Activated naive CD4-positive, alpha-beta T cell treated with anti-CD3 and anti-CD28 coated beads, Interleukin-2, amount 50 U/mL, for 72 hours (primary cell): ENCODE measurements around the gene CCN5. TPM values are rescaled to one million over a fixed set of nuclear protein-coding genes. Genes with fewer than 3 reads are reported as not detected.
"Not testable (repeated sequence)": the region's sequence is repeated elsewhere in the genome, so short reads cannot be mapped to it uniquely, and the experiment has no call there.

Experiments used
- ATAC-seq, 2 donors: fragments of 150-1000 bp; cut with Tn5 transposase; 2 replicates each; pipeline ENCODE4 v1.10.0; 2021; ENCODE audit warnings: mild to moderate bottlenecking in 2 of 2, moderate library complexity in 2 of 2
- DNase-seq, 2 donors: peaks; one replicate each; pipeline ENCODE4 v3.0.0; 2021 to 2022; ENCODE audit warnings: low spot score in 2 of 2
- H3K27ac Mint-ChIP-seq, 2 donors: one replicate each; pipeline ENCODE4 v1.8.0; 2022; ENCODE audit warnings: mild to moderate bottlenecking in 2 of 2, mixed read lengths in 2 of 2
- H3K36me3 Mint-ChIP-seq, 2 donors: one replicate each; pipeline ENCODE4 v1.8.0; 2022; ENCODE audit warnings: mixed read lengths in 2 of 2
- H3K9me3 Mint-ChIP-seq, 2 donors: one replicate each; pipeline ENCODE4 v1.8.0; 2022; ENCODE audit warnings: mixed read lengths in 2 of 2
- total RNA-seq, 2 donors: library from RNA; stranded (reverse); gene quantifications; one replicate each; pipeline ENCODE4 v1.2.3, GENCODE V29; 2022

CCN5 gene
- total RNA-seq, 2 donors from 2014 or later, result not detected

GRCh38 chr20:44756956-44757355 is 41.8 kb downstream of the CCN5 start:
- ATAC-seq, result no peak
- Mint-ChIP-seq H3K36me3 (no peaks in the 10 kb centered on the region), H3K27ac (no peak overlapping the region), H3K9me3 (no peaks in the 10 kb centered on the region)
- DNase-seq, result no peak

DNA sequence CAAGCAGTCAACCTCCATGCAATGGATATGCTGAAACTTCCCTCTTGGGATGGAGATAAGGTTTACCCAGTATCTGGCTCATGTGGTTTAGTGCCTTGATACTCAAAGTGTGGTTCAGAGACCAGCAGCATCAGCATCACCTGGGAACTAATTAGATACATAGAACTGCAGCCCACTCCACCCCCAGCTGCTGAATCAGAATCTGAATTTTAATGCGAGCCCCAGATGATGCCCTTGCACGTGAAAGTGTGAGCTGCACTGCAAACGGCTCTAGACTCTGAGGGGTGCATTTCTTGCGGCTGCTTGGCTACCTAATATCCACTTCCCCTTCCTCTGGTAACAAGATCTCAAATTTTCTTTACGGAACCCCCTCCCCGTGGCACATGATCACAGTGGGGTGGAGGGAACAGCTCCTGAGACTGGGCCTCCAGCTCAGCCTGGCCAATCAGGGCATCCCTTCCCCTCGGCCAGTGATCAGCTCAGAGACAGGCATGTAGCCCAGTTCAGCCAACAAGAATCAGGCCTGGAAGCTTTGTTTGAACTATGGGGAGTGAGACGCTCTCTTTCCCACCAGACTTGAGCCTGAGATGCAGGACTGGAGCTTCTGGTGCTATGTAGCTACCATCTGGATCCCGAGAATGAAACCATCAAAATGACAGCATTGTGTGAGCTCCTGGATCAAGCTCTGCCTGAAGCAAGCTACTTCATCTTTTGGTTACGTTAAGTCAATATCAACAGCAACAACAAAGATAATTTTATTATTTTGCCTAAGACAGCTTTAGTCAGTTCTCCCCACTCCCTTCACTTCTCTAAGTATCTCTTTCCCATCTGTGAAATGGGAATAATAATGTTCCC is 43.3 kb downstream of the CCN5 start:
- no peaks in the 10 kb centered on the region for H3K36me3 Mint-ChIP-seq
- no peak overlapping the region for H3K27ac Mint-ChIP-seq
- ATAC-seq (no peak), DNase-seq (no peak)
- no peaks in the 10 kb centered on the region for H3K9me3 Mint-ChIP-seq

- Mint-ChIP-seq H3K9me3 (no peaks in the 10 kb centered on the region), H3K36me3 (no peaks in the 10 kb centered on the region), H3K27ac (no peak overlapping the region)
- no peak for ATAC-seq
- DNase-seq, result no peak
These were observed 44.4 kb downstream of the CCN5 start for GRCh38 chr20:44759595-44759994.

GRCh38 chr20:44761423-44761822 is 46.3 kb downstream of the CCN5 start:
- DNase-seq (no peak), ATAC-seq (no peak)
- Mint-ChIP-seq H3K36me3 (no peaks in the 10 kb centered on the region), H3K9me3 (no peaks in the 10 kb centered on the region), H3K27ac (no peak overlapping the region)

- no peak for ATAC-seq
- Mint-ChIP-seq H3K36me3 (no peaks in the 10 kb centered on the region), H3K27ac (no peak overlapping the region), H3K9me3 (no peaks in the 10 kb centered on the region)
- no peak for DNase-seq
These were observed 47.4 kb downstream of the CCN5 start for GRCh38 chr20:44762466-44763140.

- DNase-seq, ATAC-seq, H3K27ac Mint-ChIP-seq, H3K9me3 Mint-ChIP-seq, H3K36me3 Mint-ChIP-seq: not testable (repeated sequence)
These were observed 48.6 kb downstream of the CCN5 start for GRCh38 chr20:44763798-44764197.

- ATAC-seq (no peak), DNase-seq (no peak)
- H3K27ac Mint-ChIP-seq, result no peak overlapping the region
- no peaks in the 10 kb centered on the region for H3K36me3 Mint-ChIP-seq
- H3K9me3 Mint-ChIP-seq, result no peaks in the 10 kb centered on the region
These were observed 49.9 kb downstream of the CCN5 start for GRCh38 chr20:44765091-44765490.

GRCh38 chr20:44765701-44766347 is 50.7 kb downstream of the CCN5 start:
- no peak for DNase-seq
- Mint-ChIP-seq H3K36me3 (no peaks in the 10 kb centered on the region), H3K9me3 (no peaks in the 10 kb centered on the region), H3K27ac (peak overlapping the region in 1 of 2 donors; percentile 15)
- no peak for ATAC-seq

- no peak for ATAC-seq
- Mint-ChIP-seq H3K9me3 (no peaks in the 10 kb centered on the region), H3K27ac (no peak overlapping the region), H3K36me3 (no peaks in the 10 kb centered on the region)
- DNase-seq, result no peak
These were observed 53.1 kb downstream of the CCN5 start for GRCh38 chr20:44768256-44768655.

DNA sequence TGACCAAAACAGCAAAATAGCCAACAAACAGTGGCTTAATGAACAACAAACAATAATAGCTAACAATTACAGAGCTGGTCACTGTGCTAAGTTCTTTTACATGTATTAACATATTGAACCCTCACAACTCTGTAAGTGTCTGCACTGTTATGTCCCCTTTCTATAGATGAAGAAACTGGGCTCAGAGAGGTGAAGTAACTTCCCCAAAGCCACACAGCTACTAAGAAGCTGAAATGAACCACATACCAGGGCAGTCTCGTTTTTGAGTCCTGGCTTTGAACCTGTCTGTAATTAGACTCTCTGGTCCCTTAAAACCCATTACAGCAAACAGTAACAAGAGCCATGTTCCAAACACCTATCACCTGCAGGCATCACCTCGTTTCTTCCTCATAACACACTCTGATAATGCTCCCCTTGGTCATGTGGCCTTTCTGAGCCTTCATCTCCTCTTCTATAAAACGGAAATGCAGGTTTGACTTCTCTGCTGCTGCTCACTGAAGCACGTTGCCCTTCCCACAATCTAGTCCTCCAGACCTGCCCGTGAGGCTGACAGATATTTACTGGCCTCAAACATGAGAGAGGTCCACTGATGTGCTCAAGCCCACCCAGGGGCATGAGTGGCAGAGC is 53.8 kb downstream of the CCN5 start:
- no peak for DNase-seq
- Mint-ChIP-seq H3K9me3 (no peaks in the 10 kb centered on the region), H3K36me3 (no peaks in the 10 kb centered on the region), H3K27ac (no peak overlapping the region)
- ATAC-seq, result no peak

DNA sequence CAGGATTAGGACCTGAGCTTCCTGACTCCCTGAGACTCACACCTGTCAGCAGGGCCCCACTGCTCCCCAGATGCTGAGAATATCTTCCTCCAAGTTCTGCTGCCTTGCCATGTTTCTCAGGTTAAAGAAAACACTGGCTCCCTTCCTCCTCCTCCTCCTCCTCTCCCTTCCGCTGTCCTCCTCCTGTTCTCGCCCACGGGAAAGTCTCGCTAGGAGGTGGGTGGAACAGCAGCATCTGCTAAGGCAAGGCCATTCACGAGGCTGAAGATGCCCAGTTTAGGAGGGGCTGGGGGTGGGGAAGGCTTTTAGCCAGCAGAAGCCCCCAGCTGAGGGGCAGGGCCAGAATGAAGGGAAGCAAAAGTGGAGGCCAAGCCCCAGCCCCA is 54.3 kb downstream of the CCN5 start:
- DNase-seq (no peak), ATAC-seq (no peak)
- Mint-ChIP-seq H3K36me3 (no peaks in the 10 kb centered on the region), H3K27ac (no peak overlapping the region), H3K9me3 (no peaks in the 10 kb centered on the region)

GRCh38 chr20:44770484-44771171 is 55.5 kb downstream of the CCN5 start:
- DNase-seq (no peak), ATAC-seq (no peak)
- no peak overlapping the region for H3K27ac Mint-ChIP-seq
- no peaks in the 10 kb centered on the region for H3K9me3 Mint-ChIP-seq
- H3K36me3 Mint-ChIP-seq, result no peaks in the 10 kb centered on the region

DNA sequence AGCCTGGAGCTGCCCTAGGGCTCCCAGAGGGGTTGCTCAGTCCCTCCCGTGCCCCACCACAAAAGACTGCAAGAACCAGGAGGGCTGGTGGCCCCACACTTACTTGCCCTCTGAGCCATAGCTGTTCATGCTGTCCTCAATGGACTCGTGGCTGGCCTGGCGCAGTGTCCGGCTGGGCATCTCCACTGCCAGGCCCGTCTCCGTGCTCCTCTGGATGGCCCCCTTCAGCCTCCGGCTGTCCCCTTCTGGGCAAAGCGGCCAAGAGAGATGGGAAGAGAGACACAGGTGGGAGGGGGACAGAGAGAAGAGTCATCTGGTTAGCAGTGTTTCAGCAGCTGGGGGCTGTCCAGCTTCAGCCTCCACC is 56.0 kb downstream of the CCN5 start:
- Mint-ChIP-seq H3K36me3 (no peaks in the 10 kb centered on the region), H3K27ac (no peak overlapping the region), H3K9me3 (no peaks in the 10 kb centered on the region)
- DNase-seq (no peak), ATAC-seq (no peak)

GRCh38 chr20:44772636-44773035 is 57.5 kb downstream of the CCN5 start:
- Mint-ChIP-seq H3K36me3 (no peaks in the 10 kb centered on the region), H3K27ac (no peak overlapping the region), H3K9me3 (no peaks in the 10 kb centered on the region)
- DNase-seq, result no peak
- no peak for ATAC-seq

DNA sequence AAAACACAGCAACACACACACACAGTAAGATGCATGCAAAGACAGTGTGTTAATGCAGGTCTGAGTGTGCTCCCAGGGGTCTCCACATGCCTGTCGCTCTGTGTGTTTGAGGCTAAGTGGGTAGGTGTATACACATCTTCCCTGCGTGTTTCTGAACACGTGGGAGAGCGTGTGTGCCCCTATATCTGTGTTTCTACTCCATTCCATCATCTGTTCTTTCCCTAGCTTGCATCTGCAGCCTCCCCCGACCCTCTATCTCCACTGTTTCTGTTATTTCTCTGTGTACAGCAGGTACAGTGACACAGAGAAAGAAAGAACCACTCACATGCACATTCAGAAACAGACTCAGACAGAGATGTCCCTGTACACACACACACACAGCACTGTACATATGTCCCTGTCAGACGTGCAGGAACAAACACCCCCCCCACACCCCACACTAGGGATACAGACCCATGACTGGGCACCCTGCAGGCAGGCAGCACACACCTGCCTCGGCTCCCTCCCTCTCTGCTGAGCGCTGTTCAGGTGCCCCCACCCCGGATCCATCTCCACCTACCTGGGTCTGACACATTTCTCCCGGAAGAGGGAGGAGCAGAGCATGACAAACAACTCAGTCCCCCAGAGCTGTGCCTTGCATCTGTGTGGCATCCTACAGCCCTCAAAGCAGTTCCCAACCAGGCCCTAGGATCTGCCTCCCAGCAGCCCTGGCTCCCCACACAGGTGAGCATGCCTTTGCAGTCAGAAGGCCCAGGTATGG is 58.1 kb downstream of the CCN5 start:
- Mint-ChIP-seq H3K9me3 (no peaks in the 10 kb centered on the region), H3K27ac (no peak overlapping the region), H3K36me3 (no peaks in the 10 kb centered on the region)
- DNase-seq (no peak), ATAC-seq (no peak)

DNA sequence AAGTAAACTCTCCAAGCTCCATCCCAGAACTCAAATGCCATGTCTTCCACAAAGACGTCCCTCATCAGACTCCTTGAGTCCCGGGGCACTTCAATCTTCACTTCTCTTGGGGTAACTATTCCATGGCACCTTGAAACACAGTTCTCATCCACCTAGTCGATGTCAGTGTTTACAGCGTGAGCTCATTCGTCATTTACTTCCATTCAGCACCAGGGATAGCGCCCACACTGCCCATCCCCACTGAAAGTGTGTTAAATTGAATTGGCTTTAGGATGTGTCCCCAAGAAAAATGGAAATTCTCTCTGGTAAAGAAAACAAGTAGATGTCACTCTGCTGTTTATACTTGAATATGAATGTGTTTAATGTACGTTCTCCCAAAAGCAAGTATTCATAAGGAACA is 61.8 kb downstream of the CCN5 start:
- no peak overlapping the region for H3K27ac Mint-ChIP-seq
- DNase-seq, result no peak
- no peaks in the 10 kb centered on the region for H3K36me3 Mint-ChIP-seq
- no peak for ATAC-seq
- H3K9me3 Mint-ChIP-seq, result peaks cover 3 to 4% of the 10 kb centered on the region in 2 donors
